ENCODE measurements around the gene PHACTR1.

- TF ChIP-seq POLR2A (IDR thresholded peaks at IDR 0.05; ENCODE audit: low read depth, low read length) (no peak), TAF1 (IDR thresholded peaks at IDR 0.05; ENCODE audit: borderline replicate concordance, low read depth, low read length) (no peak)
Measured at GRCh38 chr6:12980741-12981140, 264.2 kb downstream of the PHACTR1 start.

All from GM12892 (cell line).